Activated CD8-positive, alpha-beta memory T cell treated with anti-CD3 and anti-CD28 coated beads, Interleukin-2, amount 10 ng/mL, durations not matched to agents 7 days and 5 days (primary cell): Measurements from ENCODE around the gene SAP25. TPM values are rescaled to one million over a fixed set of nuclear protein-coding genes. Genes with fewer than 3 reads are reported as not detected.
"Not testable (repeated sequence)": the region's sequence is repeated elsewhere in the genome, so short reads cannot be mapped to it uniquely, and the experiment has no call there.

Experiments
- ATAC-seq: fragments of 150-1000 bp; cut with Tn5 transposase; one replicate; pipeline ENCODE4 v1.10.0; 2021; ENCODE audit warnings: moderate library complexity
- CTCF ChIA-PET: fragments of 350-600 bp; sonication (Branson Sonifier 250); formaldehyde crosslinking; loops from one replicate; lab custom pipeline; 2021; ENCODE audit warnings: antibody characterized with exemption; lab: Charles Lee
- DNase-seq: peaks from one replicate; pipeline ENCODE4 v3.0.0-alpha.2; 2020
- H3K27ac Mint-ChIP-seq: one replicate; pipeline ENCODE4 v1.8.0; 2021; ENCODE audit warnings: mild to moderate bottlenecking, mixed read lengths
- H3K27me3 Mint-ChIP-seq: one replicate; pipeline ENCODE4 v1.8.0; 2021; ENCODE audit warnings: mixed read lengths
- H3K36me3 Mint-ChIP-seq: one replicate; pipeline ENCODE4 v1.8.0; 2021; ENCODE audit warnings: mild to moderate bottlenecking, mixed read lengths
- H3K4me1 Mint-ChIP-seq: one replicate; pipeline ENCODE4 v1.8.0; 2021; ENCODE audit warnings: mixed read lengths
- H3K4me3 Mint-ChIP-seq: one replicate; pipeline ENCODE4 v1.8.0; 2021; ENCODE audit warnings: mild to moderate bottlenecking, moderate library complexity, mixed read lengths
- H3K9me3 Mint-ChIP-seq: one replicate; pipeline ENCODE4 v1.8.0; 2022; ENCODE audit warnings: low read depth, mixed read lengths
- total RNA-seq, 2 experiments: library from RNA; stranded (reverse); gene quantifications; one replicate each; pipeline ENCODE4 v1.2.3, GENCODE V29; 2021

Gene SAP25
- total RNA-seq, 2 experiments from 2014 or later, result 18.2 to 26.3 TPM

GRCh38 chr7:100561491-100562194 lies 12.1 kb downstream of the SAP25 start:
- H3K27ac Mint-ChIP-seq, result no peak overlapping the region
- H3K4me3 Mint-ChIP-seq, result no peak overlapping the region
- no peaks in the 10 kb centered on the region for H3K9me3 Mint-ChIP-seq
- no peak for DNase-seq
- peaks cover 8% of the 10 kb centered on the region for H3K4me1 Mint-ChIP-seq
- H3K36me3 Mint-ChIP-seq, result peaks cover 22% of the 10 kb centered on the region
- ATAC-seq, result no peak
- CTCF ChIA-PET, result interaction anchor here (1.0 to 11.4 kb wide), 6 partner anchors 8 to 130 kb away, joined by 4 to 158 read pairs (median 58); partner anchors contain the start of genes FBXO24, LRCH4, NYAP1 and TSC22D4
- no peaks in the 10 kb centered on the region for H3K27me3 Mint-ChIP-seq

- ATAC-seq (no peak), DNase-seq (no peak)
- Mint-ChIP-seq H3K36me3 (peaks cover 31% of the 10 kb centered on the region), H3K4me1 (peaks cover 23% of the 10 kb centered on the region), H3K27me3 (no peaks in the 10 kb centered on the region), H3K4me3 (no peak overlapping the region), H3K27ac (peak overlapping the region; percentile 28), H3K9me3 (no peaks in the 10 kb centered on the region)
- CTCF ChIA-PET, result interaction anchor here (0.7 to 11.4 kb wide), 32 partner anchors 10 to 633 kb away, joined by 3 to 158 read pairs (median 8); partner anchors contain the start of genes AGFG2, FBXO24, LRCH4 and NYAP1
Measured at GRCh38 chr7:100559127-100559526, 14.6 kb downstream of the SAP25 start.

DNA sequence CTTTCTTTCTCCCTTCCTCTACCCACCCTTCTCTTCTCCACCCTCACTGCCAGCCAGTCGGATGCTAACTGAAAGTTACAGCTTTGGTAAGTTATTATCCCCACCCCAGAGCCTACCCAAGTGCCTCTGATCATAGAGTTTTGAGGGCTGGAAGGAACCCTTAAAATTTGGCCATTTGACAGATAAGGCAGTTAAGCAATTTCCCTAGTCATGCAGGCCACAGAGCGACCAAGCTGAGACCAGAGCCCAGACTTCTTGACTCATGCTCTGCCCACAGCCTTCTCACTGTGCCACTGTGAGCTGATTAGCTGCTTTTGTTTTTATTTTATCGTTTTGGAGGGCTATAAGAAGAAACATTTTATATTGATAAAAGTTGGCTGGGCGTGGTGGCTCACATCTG lies 17.2 kb downstream of the SAP25 start:
- CTCF ChIA-PET, result interaction anchor here (5.0 to 8.3 kb wide), 3 partner anchors 10 to 87 kb away, joined by 21 to 158 read pairs (median 102); partner anchors contain the start of genes NYAP1 and TSC22D4
- Mint-ChIP-seq H3K4me1 (peaks cover 28% of the 10 kb centered on the region), H3K27ac (peak overlapping the region; percentile 42), H3K4me3 (no peak overlapping the region), H3K9me3 (no peaks in the 10 kb centered on the region), H3K27me3 (no peaks in the 10 kb centered on the region), H3K36me3 (peaks cover 38% of the 10 kb centered on the region)
- ATAC-seq (no peak), DNase-seq (no peak)

GRCh38 chr7:100555701-100556100 lies 18.0 kb downstream of the SAP25 start:
- Mint-ChIP-seq H3K4me3 (no peak overlapping the region), H3K4me1 (peaks cover 28% of the 10 kb centered on the region), H3K36me3 (peaks cover 40% of the 10 kb centered on the region), H3K9me3 (no peaks in the 10 kb centered on the region), H3K27me3 (no peaks in the 10 kb centered on the region), H3K27ac (peak overlapping the region; percentile 50)
- ATAC-seq, result no peak
- DNase-seq, result no peak
- CTCF ChIA-PET, result interaction anchor here (0.8 to 8.3 kb wide), 8 partner anchors 8 to 296 kb away, joined by 3 to 158 read pairs (median 8); partner anchors contain the start of genes FBXO24, NYAP1 and TSC22D4

GRCh38 chr7:100553032-100553431 lies 20.7 kb downstream of the SAP25 start:
- Mint-ChIP-seq H3K4me1 (peaks cover 50% of the 10 kb centered on the region), H3K27ac (no peak overlapping the region), H3K27me3 (no peaks in the 10 kb centered on the region), H3K36me3 (peaks cover 50% of the 10 kb centered on the region), H3K4me3 (no peak overlapping the region), H3K9me3 (no peaks in the 10 kb centered on the region)
- ATAC-seq, result no peak
- no peak for DNase-seq
- CTCF ChIA-PET, result interaction anchor here (0.7 to 5.0 kb wide), 9 partner anchors 9 to 84 kb away, joined by 3 to 21 read pairs (median 3); partner anchors contain the start of gene AGFG2

DNA sequence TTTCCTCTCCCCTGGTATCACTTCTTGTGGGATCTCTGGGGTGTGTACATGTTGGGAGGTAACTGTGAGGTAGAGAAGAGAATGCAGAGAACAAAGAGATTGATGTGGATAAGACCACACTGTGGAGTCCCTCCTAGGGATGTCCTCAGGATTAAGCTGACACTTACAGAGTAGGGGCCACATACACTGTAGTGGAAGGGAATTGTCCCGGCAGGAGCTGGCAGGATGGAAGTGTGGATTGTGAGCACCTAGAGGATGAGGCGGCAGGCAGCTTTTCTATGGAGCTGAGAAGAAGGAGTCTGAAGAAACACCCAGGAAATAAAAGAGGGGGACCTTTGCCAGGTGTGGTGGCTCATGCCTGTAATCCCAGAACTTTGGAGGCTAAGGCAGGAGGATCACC lies 21.2 kb downstream of the SAP25 start:
- DNase-seq, result no peak
- H3K27me3 Mint-ChIP-seq, result no peaks in the 10 kb centered on the region
- CTCF ChIA-PET, result interaction anchor here (1.0 to 11.5 kb wide), 6 partner anchors 6 to 71 kb away, joined by 3 to 158 read pairs (median 3); partner anchors contain the start of gene AGFG2
- H3K4me1 Mint-ChIP-seq, result peaks cover 55% of the 10 kb centered on the region
- H3K9me3 Mint-ChIP-seq, result no peaks in the 10 kb centered on the region
- H3K36me3 Mint-ChIP-seq, result peaks cover 51% of the 10 kb centered on the region
- no peak overlapping the region for H3K4me3 Mint-ChIP-seq
- peak overlapping the region; percentile 20 for H3K27ac Mint-ChIP-seq
- ATAC-seq, result no peak

DNA sequence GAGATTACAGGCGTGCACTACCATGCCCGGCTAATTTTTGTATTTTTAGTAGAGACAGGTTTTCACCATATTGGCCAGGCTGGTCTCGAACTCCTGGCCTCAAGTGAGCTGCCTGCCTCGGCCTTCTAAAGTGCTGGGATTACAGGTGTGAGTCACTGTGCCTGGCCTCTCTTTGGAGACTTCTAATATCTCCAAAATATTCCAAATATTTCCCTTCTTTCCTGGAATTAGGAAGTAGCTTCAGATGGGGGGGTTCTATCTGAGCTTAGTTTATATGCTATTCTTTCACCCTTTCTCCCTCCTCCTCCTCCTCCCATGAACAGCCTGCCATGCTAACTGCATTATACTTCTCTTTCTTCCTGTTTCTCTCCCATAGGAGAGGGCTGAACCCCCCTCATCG lies 25.3 kb downstream of the SAP25 start:
- not testable (repeated sequence) for H3K9me3 Mint-ChIP-seq, ATAC-seq, H3K27me3 Mint-ChIP-seq, DNase-seq
- Mint-ChIP-seq H3K36me3 (peaks cover 28% of the 10 kb centered on the region), H3K27ac (peak overlapping the region; percentile 95), H3K4me3 (peak overlapping the region; percentile 38), H3K4me1 (peaks cover 75% of the 10 kb centered on the region)
- CTCF ChIA-PET, result interaction anchor here (1.0 to 11.5 kb wide), 11 partner anchors 10 to 98 kb away, joined by 3 to 158 read pairs (median 9); partner anchors contain the start of genes AGFG2, FBXO24, LRCH4 and TSC22D4

DNA sequence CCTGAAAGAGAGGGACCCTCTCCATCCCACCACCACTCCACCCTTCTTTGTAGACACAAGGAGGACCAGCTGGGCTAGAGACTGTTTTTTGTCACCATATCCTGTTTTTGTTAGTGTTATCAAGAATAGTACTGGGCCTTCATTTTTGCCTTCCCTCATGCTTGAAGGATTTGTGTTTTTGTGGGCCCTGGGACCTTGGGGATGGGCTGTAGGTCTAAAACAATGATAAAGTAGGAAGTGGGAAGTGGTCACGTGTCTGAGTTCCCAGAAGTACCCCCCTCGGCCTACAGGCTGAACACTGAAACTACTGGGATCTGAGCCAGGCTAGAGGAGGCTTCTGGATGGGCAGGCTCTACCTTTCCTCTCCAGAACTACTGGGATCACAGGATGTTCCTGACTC lies 25.8 kb downstream of the SAP25 start:
- H3K27ac Mint-ChIP-seq, result peak overlapping the region; percentile 95
- ATAC-seq (no peak), DNase-seq (no peak)
- CTCF ChIA-PET, result interaction anchor here (0.9 to 11.5 kb wide), 7 partner anchors 11 to 73 kb away, joined by 3 to 158 read pairs (median 5); partner anchors contain the start of genes FBXO24 and LRCH4
- H3K9me3 Mint-ChIP-seq, result no peaks in the 10 kb centered on the region
- H3K4me3 Mint-ChIP-seq, result peak overlapping the region; percentile 38
- H3K4me1 Mint-ChIP-seq, result peaks cover 79% of the 10 kb centered on the region
- H3K27me3 Mint-ChIP-seq, result no peaks in the 10 kb centered on the region
- H3K36me3 Mint-ChIP-seq, result peaks cover 26% of the 10 kb centered on the region

DNA sequence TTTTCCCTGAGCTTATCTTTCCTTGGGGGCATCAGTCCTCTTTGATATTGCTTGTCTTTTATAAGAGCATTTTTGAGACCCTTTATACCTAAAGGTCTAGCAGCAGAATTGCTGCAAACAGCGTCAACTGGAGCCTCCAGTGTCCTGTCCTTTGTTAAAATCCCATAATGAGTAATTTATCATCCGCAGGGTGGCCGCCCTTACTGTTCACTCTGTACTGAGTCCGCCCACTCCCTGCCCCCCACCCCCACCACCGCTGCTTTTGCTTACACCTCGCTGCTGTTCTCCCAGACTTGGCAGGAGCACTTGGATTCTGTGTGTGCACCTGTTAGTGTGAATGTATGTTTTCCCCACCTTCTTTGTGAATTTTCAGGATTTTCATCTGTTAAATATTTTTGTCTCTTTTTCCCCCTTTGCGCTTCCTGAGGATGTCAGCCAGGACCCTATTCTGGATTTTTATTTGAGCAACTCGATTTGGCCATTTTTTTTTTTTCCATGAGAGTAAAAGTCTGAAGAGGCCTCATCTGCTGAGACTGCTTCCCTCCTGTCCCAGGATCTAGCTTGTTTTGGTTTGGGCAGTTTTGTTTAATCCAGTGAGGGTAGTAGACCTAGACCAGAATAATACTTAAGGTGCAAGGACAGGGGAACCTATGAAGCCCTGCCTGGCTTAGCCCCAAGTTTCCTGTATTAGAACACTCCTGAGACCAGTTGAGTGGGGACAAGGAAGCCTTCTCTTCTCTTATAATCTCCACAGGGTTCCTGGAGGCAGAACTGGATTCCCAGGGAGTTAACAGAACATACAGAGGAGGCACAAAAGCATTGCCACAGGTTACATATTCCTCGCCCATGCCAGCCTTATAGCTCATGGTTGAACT lies 26.5 kb downstream of the SAP25 start:
- CTCF ChIA-PET, result interaction anchor here (0.6 to 11.5 kb wide), 12 partner anchors 9 to 597 kb away, joined by 3 to 158 read pairs (median 5); partner anchors contain the start of genes FBXO24, LRCH4 and SLC12A9
- no peaks in the 10 kb centered on the region for H3K9me3 Mint-ChIP-seq
- ATAC-seq (peak; percentile 5), DNase-seq (no peak)
- peak overlapping the region; percentile 95 for H3K27ac Mint-ChIP-seq
- H3K4me3 Mint-ChIP-seq, result peak overlapping the region; percentile 99
- H3K27me3 Mint-ChIP-seq, result no peaks in the 10 kb centered on the region
- peaks cover 22% of the 10 kb centered on the region for H3K36me3 Mint-ChIP-seq
- H3K4me1 Mint-ChIP-seq, result peaks cover 83% of the 10 kb centered on the region

- peak; percentile 59 for DNase-seq
- peak overlapping the region; percentile 99 for H3K4me3 Mint-ChIP-seq
- peak overlapping the region; percentile 95 for H3K27ac Mint-ChIP-seq
- CTCF ChIA-PET, result interaction anchor here (0.6 to 11.5 kb wide), 9 partner anchors 8 to 806 kb away, joined by 3 to 158 read pairs (median 5); partner anchors contain the start of genes FBXO24 and SLC12A9
- peaks cover 91% of the 10 kb centered on the region for H3K4me1 Mint-ChIP-seq
- H3K36me3 Mint-ChIP-seq, result peaks cover 21% of the 10 kb centered on the region
- no peaks in the 10 kb centered on the region for H3K9me3 Mint-ChIP-seq
- H3K27me3 Mint-ChIP-seq, result no peaks in the 10 kb centered on the region
- ATAC-seq, result peak; percentile 51
Measured at GRCh38 chr7:100546129-100546925, 27.4 kb downstream of the SAP25 start.

DNA sequence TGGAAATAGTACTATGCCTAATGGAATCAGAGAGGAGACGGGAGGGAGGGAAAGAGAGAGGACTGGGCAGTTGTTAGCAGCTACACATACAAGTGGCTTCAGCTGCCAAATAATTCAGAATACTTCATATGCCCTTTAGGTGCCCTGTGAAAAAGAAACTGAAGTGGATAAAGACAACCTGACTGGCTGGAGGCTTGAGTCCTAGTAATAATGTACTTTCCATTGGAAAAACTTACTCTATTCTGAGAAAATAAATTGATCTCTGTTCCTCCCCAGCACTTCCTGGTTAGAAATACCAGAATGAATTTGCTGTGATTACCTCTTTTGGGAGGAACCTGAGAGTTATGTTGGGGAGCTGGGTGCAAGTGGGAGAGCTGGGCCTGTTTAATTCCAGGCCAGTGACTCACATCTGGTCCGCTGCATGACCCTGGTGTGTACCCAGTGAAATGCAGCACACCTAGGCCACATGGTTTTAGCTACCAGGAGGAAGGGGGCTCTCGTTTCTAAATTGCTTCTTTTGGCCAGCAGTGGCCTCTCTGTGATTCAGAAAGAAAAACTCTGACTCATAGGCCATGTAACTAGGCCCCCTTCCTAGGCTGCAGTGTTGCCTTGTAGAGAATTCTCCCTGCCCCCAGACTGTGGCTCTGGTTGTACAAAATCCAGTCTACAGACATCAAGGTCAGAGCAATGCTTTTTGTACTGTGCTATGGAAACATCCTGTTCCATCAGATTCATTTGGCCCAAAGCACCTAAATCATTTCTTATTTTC lies 28.2 kb downstream of the SAP25 start:
- DNase-seq (peak; percentile 81), ATAC-seq (peak; percentile 67)

More for the DNA sequence above, 28.2 kb downstream of the SAP25 start:
- Mint-ChIP-seq H3K27ac (peak overlapping the region; percentile 95), H3K4me3 (peak overlapping the region; percentile 99), H3K9me3 (no peaks in the 10 kb centered on the region), H3K27me3 (no peaks in the 10 kb centered on the region), H3K36me3 (peaks cover 21% of the 10 kb centered on the region), H3K4me1 (peaks cover 97% of the 10 kb centered on the region)
- CTCF ChIA-PET, result interaction anchor here (0.6 to 11.5 kb wide), 12 partner anchors 8 to 807 kb away, joined by 3 to 158 read pairs (median 5); partner anchors contain the start of genes FBXO24 and SLC12A9
